GF-D8 (cell line): ENCODE data around the gene SP2.
A peak's percentile ranks its signal among the peaks of the same experiment; 100 is the strongest.

Experiments used
- DNase-seq: peaks from one replicate; lab custom pipeline; 2025; lab: John Stamatoyannopoulos, UW

SP2 gene

DNA sequence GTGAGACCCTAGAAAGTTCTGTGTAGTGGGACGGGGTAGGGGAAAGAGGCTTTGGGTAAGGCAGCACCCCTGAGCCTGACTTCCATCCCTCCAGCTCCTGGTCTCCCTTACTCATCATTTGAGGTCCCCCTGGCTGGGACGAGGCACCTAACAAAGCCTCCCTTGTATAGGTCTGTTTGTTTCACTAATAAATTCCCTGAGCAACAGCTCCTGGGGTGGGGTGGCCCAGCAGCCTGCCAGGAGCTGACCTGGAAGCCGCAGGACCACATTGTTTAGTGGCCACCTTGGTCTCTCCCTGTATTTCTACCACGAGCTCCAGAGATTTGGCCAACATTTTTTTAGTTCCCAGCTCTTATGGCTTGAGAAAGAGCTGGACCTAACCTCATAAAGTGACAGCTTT, 54.4 kb downstream of the SP2 start:
- DNase-seq = no peak

DNA sequence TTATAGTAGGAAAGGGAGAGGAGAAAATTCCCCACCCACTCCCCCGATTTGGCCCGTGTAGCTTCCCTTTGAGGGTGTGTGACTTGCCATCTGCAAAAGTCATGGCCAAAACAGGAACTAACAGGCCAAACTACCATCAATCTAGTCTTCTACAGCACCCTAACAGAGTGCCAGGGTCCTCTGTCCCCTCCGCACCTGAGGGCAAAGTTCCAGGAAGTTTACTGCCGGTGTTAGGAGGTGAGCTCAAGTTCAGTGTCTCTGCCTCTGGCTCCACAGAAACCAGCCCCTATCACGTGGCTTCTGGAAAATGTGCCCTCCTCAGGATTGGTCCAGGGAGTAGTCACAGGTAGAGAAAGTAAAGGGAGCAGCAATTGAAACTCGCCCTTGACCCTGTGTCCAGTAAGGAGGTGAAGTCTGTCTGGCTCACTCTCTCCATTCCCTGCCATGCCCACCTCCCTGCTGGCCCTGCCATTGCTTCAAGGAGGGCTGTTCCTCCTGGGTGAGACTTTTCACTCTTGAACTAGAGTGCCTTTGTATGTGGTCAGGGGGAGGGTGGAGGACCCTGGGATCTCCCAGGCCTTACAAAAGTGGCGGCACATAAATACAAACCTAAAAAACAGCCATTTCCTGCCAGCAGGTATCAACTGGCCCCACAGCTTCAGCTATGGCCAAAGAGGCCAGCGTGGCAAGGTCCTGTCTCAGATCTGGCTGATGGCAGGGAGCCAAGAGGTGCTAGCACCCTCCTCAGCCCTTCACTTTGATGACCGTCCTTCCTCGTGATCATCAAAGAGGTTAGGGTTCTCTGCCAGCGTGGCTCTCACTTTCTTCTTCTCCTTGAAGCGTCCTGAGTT, 56.4 kb downstream of the SP2 start:
- no peak for DNase-seq

DNA sequence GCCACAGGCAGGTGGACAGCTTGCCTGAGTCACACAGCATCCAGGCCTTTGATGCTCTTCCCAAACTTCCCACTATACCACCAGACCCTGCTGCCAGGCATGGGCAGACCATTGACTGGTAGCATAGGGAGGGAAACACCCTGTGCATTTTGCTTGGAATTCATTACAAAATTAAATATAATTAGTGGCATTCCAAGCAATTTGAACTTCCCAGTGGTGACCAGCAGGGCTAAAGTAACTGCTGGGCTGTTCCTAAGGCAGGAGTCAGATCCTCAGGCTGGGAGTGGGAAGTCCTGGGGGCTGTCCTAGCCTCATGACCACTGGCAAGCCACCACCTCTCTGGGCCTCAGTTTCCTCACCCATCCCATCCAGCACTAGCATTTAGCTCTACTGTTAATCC, 57.9 kb downstream of the SP2 start:
- DNase-seq = no peak

DNA sequence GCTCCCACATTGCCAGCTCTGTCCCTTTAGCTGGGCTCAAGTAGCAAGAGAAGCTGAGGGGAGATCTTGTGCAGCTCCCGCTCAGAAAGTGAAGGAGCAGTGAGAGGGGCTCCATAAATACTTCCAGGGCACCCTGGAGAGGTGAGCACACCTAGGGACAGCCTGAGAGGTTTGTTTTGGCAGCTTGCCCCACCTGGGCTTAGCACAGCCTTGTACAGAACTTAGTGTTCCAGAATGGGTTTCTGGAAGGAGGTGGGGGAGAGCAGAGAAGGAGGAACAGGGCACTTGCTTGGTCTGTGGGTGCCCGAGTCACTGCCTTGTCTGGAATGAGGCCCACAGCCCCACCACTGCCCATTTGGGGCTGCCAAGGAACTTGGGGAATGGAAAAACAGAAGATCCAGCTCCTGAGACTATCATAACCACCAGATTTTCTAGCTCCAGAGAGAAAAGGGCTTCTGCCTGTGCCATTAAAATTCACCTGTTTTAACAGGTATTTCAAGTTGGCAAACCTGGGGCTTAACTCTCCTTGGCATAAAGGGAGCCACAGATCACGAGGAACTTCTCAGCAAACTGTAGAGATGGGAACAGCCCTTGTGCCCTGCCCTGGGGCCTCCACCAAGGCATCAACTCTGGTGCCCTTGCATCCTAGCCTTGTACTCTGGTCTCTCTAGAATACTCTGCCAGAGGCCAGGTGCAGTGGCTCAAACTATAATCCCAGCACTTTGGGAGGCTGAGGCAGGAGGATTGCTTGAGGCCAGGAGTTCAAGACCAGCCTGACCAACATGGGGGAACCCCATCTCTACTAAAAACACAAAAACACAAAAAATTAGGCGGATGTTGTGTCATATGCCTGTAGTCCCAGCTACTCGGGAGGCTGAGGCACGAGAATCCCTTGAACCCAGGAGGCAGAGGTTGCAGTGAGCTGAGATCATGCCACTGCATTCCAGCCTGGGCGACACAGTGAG, 59.7 kb downstream of the SP2 start:
- DNase-seq = no peak

DNA sequence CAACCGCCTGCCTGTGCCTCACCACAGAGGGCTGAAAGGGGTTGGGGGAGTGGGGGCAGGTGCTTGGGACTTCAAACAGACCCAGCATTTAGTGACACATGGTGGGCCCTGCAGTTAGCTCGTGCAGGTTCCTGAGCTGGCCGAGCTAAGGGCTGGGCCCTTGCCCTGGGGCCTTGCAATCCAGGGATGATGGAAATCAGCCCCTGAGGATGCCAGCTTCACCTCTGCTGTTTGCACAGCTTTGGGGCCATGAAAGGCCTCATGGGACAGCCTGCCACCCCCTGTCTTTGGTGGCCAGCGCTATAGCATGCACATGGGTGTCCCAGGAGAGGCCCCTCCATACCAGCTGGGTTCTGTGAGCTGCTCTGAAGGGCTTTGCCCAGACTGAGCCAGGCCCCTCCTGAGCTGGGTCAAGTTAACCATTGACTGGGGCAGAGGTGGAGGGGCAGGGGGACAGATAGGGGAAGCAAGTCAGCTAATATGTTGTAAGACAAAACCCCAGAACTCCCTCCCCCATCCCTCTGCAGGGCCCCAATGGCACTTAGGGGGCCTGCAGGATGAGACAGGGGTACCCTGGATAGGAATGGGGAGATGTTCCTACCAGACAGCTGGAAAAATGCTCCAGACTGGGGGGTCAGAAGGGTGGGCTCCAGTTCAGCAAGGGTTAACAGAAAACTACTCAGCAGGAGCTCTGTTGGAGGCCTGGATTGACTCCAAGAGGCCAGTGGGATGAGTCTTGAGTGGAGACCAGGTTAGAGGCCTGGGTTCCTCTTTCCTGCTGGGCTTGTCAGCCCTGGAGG, 61.0 kb downstream of the SP2 start:
- no peak for DNase-seq

DNA sequence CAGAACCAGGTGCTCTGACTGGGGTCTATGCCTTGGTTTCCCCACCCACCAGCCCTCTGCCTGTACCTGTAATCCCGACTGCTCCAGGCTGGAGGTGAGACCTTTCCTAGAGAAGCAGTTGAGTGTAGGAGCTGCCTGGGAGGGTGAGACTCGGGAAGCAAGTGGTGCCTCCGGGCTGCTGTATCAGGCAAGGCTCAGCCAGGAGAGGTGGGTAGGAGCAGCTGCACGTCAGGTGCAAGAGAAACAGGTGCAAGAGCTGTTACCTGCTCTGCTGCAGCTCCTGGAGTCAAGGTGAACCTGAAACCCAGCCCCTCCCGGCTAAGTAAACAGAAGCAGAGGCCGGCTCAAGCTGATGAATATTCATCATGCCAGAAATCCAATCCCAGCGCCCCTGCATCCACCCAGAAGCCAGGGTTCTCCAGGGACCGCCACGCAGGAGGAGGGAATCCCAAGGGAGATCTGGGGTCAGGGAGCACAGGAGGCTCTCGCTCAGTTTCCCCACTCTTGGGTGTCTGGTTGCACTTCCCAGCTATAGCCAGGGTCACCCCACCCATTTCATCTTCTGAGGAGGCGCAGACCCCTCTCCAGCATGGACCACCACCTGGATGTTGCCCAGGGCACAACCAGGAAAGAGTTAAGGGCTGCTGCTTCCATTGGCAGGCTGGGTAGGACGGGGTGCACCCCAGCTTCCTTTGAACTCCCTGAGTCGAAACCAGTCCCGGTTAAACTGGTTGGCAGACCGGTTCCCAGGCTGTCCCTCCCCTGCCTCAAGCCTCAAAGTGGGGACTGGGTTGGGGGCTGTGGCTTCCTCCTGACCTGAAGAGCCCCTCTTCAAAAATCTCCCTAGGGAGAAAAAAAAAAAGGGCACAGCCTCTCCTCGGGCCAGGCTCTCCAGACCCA, 61.8 kb downstream of the SP2 start, which contains the start of gene PRR15L:
TSS of gene PRR15L (minus strand) at position 293 of the 900 bp plus-strand sequence. CDS start 4,649 bp downstream, outside the sequence.
- DNase-seq = no peak

DNA sequence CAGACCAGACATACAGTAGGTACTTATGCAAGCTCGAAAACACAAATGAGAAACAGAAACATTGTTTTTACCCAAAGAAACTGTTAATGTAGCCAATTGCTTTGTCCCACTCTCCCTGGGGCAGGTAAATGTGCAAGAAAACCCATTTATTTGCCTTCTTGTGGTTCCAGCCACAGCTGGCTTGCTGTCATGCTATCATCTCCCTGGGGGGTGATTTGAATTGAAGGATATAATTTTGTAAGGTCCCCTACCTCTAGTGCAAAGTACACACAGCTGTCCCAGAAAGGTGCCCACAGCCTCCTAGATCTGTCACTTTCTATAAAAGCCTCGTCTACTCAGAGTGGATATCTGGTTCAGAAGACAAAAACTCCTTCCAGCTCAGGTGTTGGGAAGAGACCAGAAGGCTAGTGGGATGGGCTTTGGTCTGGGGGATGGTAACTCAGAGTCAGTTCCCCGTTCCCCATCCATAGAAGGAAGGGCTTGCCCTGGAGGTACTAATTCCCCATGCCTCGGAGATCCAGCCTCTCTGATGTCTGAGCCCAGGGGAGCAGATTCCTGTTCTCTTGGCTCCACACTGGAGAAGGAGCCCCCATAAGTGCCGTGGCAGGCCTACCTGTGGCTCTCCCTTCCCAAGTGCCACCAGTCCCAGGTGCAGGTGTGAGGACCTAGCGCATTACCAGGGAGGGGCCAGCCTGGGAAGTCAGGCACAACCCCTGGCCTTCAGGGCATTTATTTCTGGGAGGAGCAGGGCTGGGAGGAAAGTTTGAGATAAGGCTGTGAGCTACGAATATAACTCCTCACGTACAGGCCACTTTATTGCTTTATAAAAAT, 64.0 kb downstream of the SP2 start:
- DNase-seq = no peak

DNA sequence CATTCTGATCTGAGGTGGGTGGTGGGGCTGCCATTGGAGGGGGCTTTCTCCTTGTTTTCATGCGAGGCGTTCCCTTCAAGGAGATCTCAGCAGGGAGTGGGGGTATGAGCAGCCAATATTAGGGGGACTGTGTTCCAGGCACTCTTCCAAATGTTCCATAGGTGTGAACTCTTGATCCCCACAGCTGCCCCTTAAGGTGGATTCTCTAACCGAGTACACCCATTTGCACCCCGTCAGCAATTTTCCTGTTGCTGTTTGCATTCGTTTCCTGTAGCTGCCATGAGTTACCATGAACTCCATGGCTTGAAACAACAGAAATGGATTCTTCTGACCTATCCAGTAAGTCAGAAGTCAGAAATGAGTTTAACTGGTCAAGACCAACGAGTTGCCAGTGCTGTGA, 65.4 kb downstream of the SP2 start:
- no peak for DNase-seq

DNA sequence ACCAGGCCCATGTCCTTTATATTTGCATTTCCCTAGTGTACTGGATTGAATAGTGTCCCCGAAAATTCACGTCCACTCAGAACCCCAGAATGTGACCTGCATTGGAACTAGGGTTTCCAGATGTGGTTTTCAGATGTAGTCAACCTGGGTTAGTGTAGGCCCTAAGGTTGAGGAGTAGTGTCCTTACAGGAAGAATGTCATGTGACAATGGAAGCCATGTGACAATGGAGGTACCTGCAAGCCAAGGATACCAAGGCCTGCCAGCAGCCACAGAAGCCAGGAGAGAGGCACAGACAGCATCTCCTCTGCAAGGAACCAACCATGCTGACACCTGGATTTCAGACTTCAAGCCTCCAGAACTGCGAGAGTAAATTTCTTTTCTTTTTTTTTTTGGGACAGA, 66.9 kb downstream of the SP2 start:
- DNase-seq = no peak

DNA sequence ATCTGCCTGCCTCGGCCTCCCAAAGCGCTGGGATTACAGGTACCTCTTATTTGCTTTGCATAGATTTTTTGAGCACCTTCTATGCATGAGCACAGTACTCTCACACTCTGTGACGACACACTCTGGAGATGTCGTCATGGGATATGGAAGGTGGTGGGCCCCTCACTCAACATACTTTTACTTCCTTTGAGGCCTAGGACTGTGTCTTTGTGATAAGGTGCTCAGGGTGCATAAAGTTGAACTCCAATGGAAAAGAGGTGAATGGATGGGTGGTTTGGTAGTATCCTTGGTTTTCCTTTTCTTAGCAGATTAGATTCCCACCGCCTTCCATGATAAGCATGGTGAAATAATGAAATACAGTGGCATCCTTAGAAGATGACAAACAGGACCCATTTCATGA, 68.8 kb downstream of the SP2 start:
- DNase-seq = no peak

DNA sequence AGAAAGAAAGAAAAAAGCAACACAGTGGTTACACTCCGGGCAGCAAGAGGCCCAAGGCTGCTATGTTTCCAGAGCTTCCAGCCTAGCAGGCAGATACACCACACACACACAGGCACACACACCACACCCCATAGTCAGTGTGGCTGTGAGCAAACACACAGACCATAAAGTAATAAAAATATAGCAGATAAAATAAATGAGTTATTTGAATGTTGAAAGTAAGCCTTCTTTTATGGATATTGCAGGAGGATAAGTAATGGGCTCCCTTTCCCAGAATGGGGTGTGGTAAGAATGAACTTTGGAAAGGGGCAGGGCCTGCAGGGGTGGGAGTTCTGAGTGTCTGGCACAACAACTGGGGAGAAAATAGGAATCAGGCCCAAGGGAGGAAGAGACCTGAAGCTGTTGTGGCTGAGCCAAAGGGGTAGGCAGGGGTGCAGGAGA, 70.1 kb downstream of the SP2 start:
- no peak for DNase-seq

DNA sequence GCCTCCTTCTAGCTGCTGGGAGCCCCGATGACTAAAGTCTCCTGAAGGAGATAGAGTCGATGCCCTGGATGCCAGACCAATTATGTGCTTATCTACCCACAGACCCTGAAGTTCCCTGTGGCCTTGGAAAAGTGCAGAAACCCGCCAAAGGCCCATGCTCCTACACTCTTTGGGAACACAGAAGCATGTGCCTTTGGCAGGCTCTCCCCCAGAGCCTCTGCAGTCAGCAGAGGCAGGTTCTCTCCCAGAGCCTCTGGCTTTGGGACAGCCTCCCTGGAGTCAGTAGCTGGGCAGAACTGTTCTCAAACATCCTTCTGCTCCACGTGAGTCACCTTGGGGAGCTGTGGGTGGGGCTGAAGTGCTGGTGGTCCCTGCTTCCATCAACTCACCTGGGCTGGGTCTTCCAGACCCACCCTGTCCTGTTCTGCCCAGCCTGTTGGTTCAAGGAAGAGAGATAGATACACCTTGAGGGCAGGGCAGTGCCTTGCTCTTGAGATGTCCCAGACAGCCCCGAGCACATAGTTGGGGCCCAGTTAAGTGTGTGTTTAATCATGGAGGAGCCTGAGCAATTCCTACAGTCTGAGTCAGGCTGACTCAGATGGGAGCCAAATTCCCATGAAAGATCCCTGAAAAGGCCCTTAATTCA, 71.7 kb downstream of the SP2 start:
- DNase-seq = no peak

DNA sequence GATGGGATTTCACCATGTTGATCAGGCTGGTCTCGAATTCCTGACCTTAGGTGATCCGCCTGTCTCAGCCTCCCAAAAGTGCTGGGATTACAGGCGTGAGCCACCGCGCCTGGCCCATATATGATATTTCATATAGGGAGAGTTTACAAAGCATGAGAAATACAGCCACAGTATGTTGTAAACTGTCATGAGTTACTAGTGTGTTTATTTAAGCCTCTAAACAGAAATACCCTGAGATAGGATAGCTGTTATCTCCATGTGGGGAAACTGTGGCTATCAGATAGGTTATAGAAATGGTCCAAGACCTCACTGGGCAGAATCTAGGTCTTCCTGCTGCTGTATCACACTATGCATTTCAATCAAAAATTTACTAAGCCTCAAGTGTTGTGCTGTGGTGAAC, 72.8 kb downstream of the SP2 start:
- no peak for DNase-seq

DNA sequence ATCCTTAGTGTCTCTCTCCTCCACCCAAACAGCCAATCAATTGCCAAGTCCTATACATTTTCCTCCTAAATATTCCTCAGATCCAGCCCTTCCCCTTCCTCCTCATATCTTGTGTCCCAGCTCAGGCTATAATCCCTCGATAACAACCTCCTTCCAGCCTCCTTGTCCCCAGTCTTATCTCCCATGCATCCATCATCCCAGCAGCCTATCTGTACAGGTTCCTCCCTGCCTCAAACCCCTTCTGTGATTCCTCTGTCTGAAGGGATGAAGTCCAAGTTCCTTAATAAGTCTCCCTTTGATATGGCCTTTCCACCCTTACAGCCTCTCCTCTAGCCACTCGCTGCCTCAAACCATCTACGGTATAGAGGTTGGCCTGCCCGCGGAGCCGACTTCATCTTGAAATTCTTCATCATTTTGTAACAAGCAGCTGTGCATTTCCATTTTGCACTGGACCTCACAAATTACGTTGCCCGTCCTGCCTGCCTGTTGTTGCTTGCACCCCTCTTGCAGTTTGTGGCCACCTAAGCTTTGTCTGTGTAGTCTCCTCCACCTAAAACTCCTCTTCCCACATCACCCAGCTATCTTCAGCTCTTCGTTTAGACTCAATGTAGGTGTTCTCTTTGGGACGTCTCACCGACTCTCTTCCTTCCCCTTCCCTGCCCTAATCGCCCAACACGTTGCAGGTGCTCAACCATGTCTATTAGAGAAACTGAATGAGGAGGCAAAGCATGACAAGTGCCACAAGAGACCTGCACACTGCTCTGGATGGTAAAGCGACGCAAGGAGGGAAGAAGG, 74.1 kb downstream of the SP2 start:
- no peak for DNase-seq

DNA sequence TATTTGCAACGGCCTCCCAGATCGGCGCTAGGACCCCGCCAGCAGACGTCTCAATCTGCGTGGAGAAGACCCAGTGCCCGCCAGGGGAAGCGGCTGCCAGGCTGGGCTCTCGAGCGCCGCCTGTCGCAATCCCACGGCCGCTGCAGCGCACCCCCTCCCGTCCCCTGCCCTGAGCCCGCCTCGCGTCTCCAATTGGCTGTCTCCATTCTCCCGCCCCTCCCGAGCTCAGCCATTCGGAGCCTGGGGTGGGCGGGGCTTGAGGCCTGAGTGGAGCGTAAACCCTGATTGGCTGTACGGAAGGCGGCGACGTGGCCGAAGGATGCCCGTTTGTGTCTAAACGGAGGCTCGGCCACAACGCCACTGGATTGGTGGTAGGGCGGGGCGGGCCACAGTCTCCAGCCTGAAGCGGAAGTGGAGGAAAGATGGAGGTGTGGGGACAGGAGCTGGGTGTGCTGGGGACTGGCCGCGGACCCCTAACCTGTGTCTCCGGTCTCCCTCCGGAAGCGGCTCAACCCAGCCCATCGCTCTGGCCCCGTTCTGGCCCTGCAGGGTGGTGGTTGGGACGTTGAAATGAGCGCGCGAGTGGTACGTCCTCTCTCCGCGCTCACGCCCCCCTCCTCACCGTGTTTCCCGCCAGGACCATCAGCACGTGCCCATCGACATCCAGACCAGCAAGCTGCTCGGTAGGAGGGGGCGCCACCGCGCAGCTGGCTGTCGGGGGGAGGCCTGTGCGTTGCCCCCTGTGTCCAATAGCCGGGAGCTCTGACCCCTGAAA, 74.9 kb downstream of the SP2 start, which contains the start of gene CDK5RAP3:
TSS of gene CDK5RAP3 (plus strand) at position 389 of the 775 bp plus-strand sequence. CDS start at position 423, 34 bp downstream.
- DNase-seq = peak; percentile 98

DNA sequence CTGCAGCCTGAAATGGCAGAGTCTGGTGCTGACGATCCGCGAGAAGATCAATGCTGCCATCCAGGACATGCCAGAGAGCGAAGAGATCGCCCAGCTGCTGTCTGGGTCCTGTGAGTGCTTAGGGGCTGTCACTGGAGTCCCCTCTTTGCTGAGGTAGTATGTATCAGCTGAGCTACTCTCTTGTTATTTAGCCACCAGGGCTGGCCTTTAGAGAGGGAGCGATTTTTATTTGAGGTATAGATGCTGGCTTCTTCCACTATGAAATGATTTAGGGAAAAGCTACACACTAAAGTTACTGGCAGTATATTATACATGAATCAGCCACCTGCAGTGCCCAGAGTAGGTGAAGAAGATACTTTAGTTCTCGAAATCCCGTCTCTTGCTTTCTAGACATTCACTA, 77.5 kb downstream of the SP2 start:
- no peak for DNase-seq

DNA sequence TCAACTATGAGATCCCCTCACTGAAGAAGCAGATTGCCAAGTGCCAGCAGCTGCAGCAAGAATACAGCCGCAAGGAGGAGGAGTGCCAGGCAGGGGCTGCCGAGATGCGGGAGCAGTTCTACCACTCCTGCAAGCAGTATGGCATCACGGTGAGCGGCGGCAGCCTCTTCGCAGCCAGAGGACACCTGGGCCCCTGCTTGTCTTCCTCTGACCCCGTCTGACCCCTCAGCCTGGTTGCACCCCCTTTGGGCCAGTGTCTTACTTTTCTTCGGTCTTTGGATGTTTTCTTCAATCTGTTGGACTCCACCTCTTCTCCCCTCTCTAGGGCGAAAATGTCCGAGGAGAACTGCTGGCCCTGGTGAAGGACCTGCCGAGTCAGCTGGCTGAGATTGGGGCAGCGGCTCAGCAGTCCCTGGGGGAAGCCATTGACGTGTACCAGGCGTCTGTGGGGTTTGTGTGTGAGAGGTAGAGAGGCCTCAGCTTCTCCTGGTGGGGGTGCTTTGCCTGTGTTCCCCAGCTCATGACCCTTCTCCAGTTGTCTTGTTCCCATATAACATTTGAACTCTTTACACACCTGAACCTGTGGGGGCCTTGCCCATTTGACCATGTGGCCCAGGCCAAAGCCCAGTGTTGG, 79.3 kb downstream of the SP2 start:
- DNase-seq = no peak
